GM18861 (cell line): ENCODE data around the gene HAGH.
"Not testable (repeated sequence)": the region's sequence is repeated elsewhere in the genome, so short reads cannot be mapped to it uniquely, and the experiment has no call there.

Source experiments
- ATAC-seq: cut with Tn5 transposase; IDR thresholded peaks from one replicate; pipeline ENCODE4 v1.9.1; 2021; ENCODE audit not compliant: unreplicated experiment

The HAGH gene

DNA sequence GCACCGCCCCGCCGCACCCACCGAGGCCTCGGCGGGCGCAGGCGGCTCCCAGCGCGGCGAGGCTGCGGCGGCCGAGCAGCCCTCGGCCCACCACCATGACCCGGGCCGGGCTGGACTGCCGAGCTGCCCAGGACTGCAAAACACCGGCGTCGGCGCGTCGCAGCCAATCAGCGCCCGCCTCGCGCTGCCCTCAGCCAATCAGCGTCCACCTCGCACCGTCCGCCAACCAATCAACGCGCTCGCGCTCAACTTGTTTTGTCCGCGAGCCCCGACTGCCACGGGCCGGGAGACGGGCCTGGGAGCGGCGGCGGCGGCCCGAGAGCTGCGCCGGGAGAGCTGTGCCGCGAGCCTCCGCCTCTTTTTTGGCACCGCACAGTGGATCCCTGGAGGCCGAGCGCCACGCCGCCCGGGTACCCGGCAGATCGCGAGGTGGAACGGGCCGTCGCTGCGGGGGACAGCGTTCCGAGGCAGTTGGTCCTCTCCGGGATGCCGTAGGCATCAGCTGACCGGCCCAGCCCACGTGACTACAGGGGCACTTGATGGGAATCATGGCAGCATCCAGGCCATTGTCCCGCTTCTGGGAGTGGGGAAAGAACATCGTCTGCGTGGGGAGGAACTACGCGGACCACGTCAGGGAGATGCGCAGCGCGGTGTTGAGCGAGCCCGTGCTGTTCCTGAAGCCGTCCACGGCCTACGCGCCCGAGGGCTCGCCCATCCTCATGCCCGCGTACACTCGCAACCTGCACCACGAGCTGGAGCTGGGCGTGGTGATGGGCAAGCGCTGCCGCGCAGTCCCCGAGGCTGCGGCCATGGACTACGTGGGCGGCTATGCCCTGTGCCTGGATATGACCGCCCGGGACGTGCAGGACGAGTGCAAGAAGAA is at the start of gene HAGH, which contains the start of gene FAHD1:
TSS of gene HAGH (minus strand) at position 135 of the 883 bp plus-strand sequence. CDS start at position 97, 38 bp downstream.
TSS of gene FAHD1 (plus strand) at position 516 of the 883 bp plus-strand sequence. CDS start at position 549, 33 bp downstream.
- ATAC-seq: peak; percentile 70

DNA sequence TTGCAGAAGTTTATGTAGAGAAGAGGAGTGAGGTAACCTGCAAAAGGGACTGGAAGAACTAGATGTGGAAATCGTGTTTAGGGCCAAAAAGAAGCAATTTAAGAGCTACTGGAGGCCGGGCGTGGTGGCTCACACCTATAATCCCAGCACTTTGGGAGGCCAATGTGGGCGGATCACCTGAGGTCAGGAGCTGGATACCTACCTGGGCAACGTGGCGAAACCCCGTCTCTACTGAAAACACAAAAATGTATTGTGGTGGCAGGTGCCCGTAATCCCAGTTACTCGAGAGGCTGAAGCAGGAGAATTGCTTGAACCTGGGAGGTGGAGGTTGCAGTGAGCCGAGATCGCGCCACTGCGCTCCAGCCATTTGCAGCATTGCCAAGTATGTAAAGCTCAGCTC is 49.4 kb upstream of the HAGH start:
- not testable (repeated sequence) for ATAC-seq

DNA sequence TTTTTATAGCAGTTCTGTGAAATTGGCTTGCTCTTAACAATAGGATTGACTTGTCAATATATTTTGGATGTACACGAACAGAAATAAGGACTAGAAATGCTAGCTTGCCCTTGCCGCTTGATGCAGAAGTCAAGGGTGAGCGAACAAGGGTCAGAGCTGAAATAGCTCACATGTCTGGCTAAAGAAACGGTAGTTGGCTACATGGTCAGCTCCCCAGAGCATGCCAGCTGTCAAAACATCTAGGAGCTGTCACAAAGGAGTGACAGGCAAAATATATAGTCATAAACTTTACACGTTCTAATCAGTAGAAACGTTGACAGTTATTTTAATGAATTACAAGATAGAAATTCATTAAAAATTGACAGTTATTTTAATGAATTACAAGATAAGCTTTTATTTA is 48.2 kb upstream of the HAGH start:
- no peak for ATAC-seq

DNA sequence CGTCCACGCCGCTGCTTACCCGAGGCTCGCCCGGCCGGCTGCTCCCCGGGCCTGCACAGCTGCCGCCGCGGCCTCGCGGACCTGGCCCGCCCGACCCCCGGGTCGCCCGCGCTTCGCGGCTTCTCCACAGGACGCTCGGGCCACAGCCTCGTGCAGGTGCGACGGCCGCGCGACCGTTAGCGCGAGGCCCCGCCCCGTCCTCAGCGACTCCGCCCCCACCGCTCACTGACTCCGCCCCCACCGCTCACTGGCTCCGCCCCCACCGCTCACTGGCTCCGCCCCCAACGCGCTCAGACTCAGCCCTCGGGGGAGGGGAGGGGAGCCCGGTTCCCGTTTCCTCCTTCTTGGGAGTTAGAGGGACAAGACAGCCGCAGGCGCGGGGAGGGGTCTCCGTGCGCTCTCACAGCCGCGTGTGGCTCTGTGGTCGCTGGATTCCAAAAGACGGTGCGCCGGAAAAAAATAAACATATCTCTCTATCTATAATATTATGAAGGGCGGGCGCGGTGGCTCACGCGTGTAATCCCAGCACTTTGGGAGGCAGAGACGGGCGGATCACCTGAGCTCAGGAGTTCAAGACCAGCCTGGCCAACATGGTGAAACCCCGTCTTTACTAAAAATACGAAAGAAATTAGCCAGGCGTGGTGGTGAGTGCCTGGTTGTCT is 45.5 kb upstream of the HAGH start, which contains the start of gene MEIOB:
TSS of gene MEIOB (minus strand) at position 191 of the 662 bp plus-strand sequence. CDS start 3,989 bp downstream, outside the sequence.
- ATAC-seq: no peak

DNA sequence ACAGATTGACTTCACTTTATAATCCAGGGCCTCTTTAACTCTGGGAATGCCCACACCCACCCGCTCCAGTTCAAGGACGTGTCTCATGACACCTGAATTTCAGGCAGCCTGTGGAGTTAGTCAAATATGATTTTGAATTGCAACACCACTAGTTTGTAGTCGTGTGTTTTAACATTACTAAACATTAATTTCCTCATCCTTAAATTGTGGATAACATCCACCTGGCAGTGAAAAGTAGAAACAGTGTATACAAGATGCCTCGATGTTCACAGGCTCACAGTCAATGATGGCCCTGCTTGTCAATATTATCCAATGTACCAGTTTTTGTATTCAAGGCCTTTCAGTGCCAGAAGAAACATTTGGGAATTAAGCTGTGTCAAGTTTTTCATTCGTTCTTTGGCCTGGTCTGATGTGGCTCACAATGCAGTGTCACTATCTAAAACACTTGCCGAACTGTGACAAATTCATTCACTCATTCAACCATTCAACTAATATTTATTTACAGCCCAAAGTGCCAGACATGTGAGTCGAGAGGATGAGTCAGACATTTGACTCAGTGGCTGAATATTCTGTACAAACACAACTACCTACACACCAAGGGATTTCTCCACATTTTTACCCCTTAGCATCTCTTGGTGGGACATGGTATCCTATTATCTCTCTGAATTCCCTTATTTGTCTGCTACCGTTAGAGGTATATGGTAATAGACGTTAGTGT is 43.9 kb upstream of the HAGH start:
- no peak for ATAC-seq

DNA sequence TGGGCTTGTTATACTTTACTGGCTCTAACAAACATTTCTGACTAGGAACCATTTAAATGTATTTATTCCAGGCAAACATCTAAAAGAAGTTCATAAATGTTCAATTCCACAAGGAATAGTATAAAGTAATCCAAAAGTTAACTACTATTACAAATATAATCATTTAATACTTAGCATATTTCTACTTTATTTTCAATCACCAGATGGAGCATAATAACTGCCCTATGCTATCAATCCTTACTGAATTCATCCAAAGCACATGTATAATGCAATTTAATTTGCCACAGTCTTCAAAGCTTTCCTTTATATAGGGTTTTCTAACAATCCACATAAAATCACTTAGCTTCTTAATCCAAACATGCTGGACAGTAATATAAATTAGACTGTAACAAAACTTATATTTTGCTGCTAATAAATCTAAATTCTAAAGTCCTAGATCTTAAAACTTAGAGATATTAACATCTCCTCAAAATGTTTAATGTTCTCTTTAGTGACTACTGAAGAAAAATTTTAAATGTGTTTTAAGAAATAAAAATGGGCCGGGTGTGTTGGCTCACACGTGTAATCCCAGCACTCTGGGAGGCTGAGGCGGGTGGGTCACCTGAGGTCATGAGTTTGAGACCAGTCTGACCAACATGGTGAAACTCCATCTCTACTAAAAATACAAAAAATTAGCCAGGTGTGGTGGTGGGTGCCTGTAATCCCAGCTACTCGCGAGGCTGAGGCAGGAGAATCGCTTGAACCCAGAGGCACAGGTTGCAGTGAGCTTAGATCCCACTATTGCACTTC is 39.5 kb upstream of the HAGH start:
- no peak for ATAC-seq

DNA sequence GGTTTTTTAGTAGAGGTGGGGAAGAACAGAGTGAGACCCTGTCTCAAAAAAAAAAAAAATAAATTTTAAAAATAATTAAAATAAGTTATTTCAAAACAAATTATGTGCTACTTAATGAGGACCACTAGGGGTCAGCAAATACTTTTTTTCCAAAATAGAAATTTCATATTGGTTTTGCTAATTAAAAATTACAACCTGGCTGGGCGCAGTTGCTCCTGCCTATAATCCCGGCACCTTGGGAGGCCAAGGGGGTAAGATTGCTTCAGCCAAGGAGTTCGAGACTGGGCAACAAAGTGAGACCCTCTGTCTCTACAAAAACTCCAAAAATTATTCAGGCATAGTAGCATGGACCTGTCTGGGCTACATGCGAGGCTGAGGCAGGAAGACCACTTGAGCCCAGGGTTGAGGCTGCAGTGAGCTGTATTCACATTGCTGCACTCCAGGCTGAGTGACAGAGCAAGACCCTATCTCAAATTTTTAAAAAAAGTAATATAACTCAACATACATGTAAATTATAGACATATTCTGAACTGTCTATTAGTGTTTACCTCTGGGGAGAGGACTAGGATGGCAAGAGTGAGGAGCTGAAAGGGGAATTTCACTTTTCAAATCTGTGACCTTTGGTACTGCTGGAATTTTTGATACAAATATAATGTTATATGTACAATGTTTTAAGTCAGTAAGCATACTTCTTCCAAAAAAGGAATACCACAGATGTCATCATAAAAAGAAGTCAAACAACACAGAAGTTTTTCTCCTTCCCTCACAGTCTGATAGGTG is 37.2 kb upstream of the HAGH start:
- ATAC-seq: no peak

DNA sequence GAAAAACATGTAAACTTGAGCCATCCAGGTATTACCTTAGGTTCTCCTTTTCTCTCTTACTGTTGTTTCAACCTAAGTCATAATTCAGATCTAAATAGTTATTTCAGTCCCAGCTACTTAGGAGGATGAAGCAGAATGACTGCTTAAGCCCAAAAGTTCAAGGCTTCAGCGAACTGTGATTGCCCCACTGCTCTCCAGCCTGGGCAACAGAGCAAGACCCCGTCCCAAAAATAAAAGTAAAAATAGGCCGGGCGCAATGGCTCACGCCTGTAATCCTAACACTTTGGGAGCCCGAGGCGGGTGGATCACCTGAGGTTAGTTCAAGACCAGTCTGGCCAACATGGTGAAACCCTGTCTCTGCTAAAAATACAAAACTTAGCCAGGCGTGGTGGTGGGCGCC is 35.8 kb upstream of the HAGH start:
- ATAC-seq: no peak

DNA sequence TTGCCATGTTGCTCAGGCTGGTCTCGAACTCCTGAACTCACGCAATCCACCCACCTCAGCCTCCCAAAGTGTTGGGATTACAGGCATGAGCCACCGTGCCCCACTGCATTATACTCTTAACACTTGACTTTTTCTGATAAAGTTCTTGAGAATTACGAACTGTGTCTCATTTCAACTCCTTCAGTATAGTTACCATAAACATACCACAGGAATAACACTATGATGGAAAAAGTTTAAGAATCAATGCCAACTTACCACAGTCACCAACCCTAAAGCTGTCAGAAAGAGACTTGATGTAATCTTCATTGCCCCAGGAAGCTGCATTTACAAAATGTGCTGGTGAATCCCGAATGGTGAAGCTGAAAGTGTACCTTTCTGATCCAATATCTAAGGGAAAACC is 35.1 kb upstream of the HAGH start:
- ATAC-seq: no peak

DNA sequence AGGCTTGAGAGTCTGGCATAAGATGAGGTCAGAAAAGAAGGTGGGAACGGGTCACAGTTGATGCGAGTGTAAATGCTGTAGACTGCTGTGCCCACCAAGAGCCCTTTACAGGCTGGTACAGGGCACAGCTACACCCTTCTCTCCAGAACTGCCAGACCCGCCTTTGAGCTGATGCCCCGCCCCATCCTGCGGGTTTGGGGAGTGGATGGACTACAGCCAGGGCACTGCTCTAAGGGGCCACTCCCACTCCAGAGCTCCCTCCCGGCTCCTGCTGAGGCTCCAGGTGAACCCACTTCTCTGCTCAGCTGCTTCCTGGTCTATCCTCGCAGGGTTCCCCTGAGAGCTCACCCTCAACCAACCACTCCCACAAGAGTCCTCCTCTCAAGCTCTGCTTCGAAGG is 33.0 kb upstream of the HAGH start:
- ATAC-seq: no peak

DNA sequence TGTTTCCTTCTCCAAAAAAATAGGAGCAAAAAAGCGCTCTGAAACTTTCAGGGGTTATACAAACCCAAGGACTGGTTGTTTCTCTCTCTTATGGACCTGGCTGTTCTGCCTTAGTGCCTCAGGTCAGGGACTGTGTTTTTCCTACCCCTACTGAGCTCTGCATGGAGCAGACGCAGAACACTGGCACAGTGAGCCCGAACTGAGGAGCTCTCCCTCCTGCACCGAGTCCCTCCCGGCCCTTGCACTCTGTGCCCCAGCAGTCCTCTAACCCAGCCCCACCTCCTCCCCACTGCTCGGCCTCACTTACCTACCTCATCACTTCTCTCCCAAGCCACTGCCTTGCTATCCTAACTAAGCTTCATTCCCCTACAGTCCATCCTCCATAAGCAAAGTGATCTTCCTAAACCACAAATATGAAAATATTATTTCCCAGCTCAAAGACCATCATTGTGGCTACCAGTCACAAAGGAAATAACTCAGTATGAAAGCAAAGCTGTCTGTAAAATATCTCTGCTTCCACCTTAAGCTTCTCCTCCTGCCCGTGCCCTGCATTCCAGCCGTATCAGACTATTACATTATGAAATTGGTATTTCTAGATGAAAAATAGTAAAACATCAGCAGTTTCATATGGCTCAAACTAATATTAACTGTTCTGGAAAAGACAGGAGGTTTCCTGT is 31.7 kb upstream of the HAGH start:
- ATAC-seq: no peak

DNA sequence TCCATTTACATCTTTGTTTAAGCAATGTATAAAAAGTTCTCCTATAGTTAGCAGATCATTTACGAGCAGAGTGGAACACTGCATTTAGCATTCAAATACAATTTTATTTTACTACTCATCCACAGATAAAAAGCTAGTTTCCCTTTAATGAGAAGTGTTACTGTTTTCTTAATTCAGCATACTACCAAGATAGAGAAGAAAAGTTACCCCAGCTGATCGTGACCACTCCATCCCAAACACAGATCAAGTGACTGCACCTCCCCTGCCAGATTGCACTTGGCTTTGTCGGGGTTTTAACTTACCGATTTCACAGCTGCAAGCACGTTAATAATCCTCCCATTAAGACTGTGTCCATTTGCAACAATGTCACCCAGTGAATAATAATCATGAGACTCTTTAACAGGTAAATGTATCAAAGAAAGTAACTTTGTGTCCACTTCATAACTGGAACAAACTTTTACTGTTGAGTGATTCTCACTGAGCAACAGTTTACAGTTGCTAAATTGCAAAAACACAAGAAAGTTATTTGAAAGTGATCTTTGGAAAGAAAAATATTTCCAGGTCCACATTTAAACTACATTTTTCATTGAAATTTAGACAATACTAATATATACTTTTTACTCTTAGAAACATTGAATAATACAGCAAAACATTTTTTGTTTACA is 30.9 kb upstream of the HAGH start:
- ATAC-seq: no peak

DNA sequence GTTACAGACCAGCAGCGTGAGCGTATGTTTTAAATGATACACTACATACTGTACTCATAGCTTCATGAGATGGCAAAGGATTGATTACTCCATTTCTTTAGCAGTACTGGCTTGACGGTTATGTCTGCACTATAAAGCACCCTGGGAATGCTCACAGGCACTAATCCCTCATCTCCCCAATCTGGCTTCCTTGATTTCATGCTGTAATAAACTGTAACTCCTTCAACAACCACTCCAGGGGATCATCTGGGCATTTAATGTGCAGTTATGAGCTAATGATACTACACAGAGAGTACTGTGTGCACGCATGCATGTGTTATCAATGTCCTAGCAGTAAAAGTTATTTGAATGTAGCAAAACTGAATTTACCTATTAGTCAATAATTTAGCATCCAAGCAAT is 25.2 kb upstream of the HAGH start:
- no peak for ATAC-seq

DNA sequence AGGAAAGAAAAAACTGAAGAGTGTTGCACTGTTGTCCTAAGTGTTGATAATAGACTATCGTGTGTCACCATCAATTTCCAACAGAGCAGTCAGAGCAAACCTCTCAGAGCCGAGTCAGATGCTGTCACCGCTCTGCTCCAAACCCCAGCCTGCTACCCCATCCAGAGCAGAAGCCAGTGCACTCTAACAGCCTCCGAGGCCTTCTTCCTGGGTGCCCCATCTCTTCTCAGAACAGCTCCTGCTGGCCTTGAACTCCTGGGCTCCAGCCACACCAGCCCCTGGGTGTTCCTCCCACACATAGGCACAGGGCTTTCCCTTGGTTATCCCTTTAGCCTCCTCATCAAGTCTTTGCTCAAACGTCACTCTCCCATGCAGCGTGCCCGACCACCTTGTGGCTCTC is 24.4 kb upstream of the HAGH start:
- ATAC-seq: no peak

DNA sequence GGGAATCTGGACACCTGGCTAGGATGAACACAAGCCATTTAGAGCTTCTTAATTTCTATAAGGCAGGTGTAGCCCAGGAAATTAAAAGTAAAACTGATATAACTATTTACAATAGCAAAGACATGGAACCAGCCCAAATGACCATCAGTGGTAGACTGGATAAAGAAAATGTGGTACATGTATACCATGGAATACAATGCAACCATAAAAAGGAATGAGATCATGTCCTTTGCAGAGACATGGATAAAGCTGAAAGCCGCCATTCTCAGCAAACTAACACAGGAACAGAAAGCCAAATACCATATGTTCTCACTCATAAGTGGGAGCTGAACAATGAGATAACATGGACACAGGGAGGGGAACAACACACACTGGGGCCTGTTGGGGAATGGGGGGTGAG is 19.8 kb upstream of the HAGH start:
- ATAC-seq: no peak

DNA sequence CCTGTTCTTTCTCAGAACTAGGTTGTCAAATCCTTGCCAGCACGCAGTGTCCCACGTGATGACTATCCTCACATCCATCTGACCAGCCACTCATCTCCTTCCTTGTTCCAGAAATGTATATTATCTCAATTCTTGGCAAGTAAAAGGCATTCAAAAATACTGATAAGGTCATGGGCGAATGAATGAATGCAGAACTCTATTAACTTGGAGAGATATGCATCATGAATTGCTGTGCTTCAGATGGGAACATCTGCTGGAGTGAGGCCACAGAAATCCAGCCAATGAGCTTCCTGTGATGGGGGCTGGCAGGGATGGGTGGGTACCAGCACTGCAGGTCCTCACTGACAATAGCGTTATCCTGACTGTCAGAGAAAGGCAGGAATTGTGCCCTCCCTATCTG is 19.4 kb upstream of the HAGH start:
- no peak for ATAC-seq

DNA sequence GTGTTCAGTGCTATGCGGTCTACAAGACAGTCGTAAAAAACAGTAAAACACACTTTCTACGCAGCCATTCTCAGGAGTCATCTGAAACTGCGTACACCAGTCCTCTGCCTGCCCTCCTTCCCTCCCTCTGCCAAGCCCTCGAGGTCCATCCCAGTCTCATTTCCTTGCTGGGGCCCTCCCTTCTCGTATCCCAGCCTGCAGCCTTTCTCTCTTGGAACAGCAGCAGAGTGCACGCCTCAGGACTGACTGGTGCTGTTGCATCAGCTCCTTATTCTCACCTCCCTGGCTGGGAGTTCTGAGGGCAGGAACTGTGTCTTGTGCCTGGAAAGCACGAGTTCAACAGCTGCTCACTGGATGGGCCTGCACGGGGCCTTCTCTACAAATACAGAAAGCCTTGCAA is 12.9 kb upstream of the HAGH start:
- no peak for ATAC-seq

DNA sequence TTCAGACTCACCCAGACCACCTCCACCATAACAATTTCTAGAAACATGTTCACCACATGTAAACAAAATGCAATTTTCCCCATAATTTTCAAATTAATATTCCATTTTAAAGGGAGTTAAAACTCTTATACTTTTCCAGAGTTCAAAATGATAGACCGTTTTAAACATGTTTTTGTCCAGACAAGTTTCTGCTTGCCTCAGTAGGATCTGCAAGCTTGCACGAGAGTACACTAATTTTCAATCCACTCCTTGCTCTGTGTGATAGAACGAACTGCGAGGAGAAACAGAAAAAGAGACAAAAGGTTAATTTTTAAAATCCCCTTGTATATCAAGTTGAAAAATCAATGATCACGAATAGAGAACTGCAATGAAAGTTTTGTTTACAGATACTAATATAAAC is 7.5 kb upstream of the HAGH start:
- ATAC-seq: no peak
